Measurements from ENCODE around the gene SCAMP1. TPM values are rescaled to one million over a fixed set of nuclear protein-coding genes. Genes with fewer than 3 reads are reported as not detected.
"Not testable (repeated sequence)": the region's sequence is repeated elsewhere in the genome, so short reads cannot be mapped to it uniquely, and the experiment has no call there.

The SCAMP1 gene, protein sequence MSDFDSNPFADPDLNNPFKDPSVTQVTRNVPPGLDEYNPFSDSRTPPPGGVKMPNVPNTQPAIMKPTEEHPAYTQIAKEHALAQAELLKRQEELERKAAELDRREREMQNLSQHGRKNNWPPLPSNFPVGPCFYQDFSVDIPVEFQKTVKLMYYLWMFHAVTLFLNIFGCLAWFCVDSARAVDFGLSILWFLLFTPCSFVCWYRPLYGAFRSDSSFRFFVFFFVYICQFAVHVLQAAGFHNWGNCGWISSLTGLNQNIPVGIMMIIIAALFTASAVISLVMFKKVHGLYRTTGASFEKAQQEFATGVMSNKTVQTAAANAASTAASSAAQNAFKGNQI
- total RNA-seq = 376 TPM

DNA sequence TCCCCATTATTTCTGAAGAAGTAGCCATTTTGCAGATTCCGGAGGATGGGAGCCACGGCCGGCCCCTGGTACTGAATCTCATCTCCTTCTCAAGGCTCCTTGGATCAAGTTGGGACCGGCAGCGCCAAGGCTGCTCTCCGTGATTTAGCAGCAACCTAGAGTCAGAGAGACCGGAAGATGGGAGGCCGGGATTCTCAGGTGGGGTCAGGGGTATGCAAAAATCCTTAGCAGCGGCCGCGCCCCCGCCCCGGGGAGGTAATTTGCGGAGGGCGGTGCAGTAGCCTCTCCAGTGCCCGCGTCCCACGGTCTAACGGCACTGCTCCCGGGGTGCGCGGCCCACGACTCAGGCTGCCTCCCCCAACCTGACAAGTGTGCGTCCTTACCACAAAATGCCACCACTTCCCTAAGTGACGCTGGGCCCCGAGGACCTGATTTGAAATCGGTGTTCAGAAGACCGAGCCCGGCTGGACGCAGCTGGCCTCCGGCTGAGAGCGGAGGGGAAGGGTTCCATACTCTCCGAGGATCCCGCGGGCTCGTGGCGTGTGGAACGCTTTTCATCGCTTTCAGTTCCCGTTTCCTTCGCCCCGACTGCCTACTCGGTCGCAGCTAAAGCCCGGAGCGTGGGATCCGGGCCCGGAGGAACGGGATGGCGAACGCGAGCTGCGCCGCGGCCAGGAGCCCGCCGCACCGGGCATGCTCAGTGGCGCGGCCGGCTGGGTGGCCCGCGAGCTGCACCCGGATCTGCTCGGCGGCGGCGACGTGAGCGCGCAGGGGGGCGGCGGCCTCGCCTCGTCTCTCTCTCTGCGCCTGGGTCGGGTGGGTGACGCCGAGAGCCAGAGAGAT lies at the start of gene SCAMP1:
Gene SCAMP1, plus strand, starts transcription at position 787 of the 843 bp plus-strand sequence. Its CDS starts 55 bp downstream, at position 842.
- FAIRE-seq (no peak), DNase-seq (ENCODE audit: low spot score in 2 of 2) (peak; percentile 91 to 92)

DNA sequence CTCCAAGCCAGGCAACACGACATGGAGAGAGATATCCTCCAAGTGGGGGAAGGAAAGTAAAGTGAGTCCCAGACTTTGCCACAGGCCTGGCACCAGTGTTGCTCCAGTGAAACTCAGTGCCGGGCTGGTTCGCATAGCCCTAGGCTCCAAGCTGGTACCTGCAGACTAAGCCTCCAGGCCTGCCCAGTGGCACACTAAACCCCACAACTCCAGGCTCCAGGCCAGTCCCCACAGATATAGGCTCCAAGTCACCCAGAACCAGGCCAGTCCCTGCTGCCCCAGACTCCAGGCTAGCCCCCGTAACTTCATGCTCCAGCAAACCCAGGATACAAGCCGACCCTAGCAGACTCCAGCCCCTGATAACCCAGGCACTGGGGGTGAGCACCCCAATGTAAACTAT lies 42.9 kb upstream of the SCAMP1 start:
- DNase-seq (ENCODE audit: low spot score in 2 of 2) (no peak), FAIRE-seq (no peak)

DNA sequence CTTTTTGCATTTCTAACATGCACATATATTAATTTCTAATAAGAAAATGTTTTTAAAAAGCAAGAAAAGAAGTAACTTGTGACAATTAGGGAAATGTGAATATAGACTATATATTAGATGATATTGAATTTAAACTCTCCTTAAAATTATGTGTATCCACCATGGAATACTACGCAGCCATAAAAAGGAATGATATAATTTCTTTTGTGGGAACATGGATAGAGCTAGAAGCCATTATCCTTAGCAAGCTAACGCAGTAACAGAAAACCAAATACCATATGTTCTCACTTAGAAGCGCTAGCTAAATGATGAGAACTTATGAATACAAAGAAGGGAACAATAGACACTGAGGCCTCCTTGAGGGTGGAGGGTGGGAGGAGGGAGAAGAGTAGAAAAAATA lies 42.1 kb upstream of the SCAMP1 start:
- DNase-seq (ENCODE audit: low spot score in 2 of 2) (no peak), FAIRE-seq (no peak)

DNA sequence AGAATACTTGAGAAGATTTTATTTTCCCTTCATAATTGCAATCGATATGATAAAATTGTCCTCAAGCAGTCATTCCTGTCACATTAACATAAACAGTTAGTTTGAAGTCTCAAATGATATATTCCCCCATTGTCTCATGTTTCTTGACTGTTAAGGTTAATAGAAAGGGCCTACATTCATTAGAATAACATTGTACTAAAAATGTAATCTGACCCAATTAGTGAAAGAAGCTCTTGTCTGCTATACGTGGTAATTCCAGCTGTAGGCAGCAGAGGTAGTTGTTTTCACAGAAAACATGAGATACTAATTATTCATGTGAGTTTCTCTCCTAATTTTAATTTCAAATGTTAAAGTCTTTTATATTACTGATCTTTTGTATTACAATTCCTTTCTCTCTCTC lies 40.0 kb upstream of the SCAMP1 start:
- DNase-seq (ENCODE audit: low spot score in 2 of 2) (peak; percentile 4 to 26), FAIRE-seq (peak; percentile 90)

DNA sequence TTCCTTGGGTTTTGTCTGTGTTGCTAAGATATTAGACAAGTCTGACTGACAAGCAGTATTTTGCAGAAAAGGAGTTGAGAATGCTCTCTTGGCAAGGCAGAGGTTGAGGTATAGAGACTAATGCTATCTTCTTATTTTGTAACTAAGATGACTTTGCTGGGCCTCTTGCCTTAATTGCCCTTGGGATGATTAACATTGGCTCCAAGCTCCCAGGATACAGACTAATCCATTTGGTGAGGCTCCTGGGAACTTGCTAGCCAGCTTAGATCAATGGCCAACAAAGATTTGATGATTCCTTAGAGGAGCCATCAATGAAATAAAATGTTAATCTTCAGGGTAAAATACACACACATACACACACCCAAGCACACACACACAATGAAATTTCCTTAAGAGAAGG lies 37.2 kb upstream of the SCAMP1 start:
- DNase-seq (ENCODE audit: low spot score in 2 of 2) = no peak
- FAIRE-seq = no peak

DNA sequence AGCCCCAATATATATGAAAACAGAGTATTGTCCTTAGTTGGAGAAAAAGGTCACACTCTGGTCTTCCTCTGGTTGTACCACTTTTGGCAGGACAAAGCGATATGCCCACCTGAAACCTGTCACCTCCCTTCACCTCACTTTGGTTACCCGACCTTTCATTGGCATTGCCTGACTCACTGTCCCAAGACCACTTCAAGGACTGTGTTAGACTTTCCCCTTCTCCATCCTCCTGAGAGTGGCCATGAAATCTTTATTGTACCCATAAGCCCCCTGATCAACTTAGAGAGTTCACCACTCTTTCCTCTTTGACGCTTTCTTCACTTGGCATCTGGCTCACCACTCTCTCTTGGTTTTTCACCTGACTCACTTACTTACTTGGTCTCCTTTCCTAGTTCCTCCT lies 33.5 kb upstream of the SCAMP1 start:
- DNase-seq (ENCODE audit: low spot score in 2 of 2) (no peak), FAIRE-seq (no peak)

DNA sequence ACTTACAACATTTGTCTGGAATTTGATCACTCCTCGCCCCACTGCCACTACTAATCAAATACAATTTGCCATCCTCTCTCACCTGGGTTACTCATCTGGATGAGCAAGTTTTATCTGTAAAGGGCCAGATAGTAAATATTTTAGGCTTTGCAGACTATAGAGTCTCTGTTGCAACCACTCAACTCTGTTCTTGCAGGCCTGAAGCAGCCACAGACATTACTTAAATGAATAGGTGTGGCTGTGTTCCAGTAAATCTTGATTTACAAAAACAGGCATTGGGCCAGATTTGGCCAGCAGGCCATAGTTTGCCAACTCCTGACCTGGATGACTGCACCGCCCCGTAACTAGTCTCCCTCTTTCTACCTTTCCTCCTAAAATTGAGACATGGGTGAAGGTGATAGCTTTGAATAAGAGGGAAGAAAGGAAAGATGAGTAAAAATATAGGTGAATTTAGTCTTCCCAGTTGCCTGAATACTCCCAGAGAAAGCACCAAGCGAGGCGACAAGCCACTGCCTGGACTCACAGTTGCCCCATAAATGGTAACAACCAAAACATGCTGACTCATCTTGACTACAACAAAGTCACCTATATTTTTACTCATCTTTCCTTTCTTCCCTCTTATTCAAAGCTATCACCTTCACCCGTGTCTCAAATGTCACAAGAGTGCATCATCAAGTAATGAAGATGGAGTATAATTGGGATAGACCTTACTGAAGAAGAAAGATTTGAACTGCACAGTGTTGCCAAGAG lies 32.5 kb upstream of the SCAMP1 start:
- DNase-seq (ENCODE audit: low spot score in 2 of 2) = no peak
- FAIRE-seq = no peak

DNA sequence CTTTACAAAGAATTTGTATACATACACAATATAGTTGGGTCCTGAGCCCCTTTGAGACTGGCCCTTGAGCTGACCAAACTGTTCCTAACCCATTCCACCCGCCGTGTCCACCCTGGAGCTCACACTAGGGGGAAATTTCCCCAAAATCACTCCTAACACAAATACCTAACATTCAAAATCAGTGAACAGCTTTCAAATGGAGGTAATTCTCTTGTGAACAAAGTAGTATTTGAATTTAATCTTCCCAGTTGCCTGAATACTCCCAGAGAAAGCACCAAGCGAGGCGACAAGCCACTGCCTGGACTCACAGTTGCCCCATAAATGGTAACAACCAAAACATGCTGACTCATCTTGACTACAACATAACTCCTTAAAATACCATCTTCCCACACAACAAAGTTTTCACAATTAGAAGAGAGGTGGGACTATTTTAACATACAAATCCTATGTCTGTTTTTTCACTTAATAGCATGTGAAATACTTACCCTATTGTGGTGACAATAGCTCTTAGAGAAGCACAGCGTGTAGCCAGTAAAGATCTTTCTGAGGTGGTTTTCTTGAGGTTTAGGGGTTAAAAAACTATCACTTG lies 31.7 kb upstream of the SCAMP1 start:
- FAIRE-seq (no peak), DNase-seq (ENCODE audit: low spot score in 2 of 2) (no peak)

DNA sequence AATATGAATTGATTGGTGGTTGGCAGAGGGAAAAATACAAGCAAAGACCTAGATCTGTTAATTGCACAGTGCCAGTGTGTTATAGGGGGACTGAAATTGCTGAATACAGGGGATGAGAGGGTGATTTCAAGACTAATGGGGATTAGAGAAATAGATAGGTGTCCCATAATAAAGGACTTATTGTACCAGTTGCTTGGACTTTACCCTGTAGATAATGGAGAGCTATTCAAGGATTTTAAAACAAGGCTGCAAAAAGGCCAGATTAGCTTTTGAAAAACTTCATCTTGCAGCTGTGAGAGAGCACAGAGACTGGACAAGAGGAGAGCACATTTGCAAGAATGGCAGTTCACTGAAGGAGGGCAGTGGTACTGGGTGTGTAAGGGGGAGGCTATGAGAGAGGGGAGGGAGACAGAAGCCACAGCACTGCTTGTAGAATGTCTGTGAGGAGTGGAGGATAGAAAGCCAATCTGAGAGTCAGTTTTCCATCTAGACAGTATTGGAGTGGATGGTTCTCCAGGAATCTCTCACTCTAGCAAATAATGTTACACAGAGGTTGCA lies 28.8 kb upstream of the SCAMP1 start:
- DNase-seq (ENCODE audit: low spot score in 2 of 2) (no peak), FAIRE-seq (no peak)

DNA sequence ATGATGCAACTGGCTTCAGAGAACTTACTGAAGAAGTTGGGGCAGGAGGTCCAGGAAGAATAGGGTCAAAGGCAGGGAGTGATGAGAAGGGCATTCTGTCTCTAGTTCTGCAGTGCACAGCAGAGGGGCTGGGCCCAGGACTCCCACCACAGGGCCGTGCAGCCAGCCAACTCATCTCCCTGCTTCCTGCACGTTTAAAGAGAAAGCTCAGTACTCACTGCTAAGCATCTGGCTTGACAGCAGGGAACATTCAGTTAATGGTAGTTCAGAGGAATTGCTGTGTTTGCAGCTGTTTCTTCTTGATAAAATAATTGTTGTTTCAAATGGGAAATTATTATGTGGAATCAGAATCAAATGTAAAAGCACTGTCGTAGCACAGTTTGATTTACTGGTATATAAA lies 25.6 kb upstream of the SCAMP1 start:
- no peak for DNase-seq (ENCODE audit: low spot score in 2 of 2)
- FAIRE-seq = no peak

DNA sequence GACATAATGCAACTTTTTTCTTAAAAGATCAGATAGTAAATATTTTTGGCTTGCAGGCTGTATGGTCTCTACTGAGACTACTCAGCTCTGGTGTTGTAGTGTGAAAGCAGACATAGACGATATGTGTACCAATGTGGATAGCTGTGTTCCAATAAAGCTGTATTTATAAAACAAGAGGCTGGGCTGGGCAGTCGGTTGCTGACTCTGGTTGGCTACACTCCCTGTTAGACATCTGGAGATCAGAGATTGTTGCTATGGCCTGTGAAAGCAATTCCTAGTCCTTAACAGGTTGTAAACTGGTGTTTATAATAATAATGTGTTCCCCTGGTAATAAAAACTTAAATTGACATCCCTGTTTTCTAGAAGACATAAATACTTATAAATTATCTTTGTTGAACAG lies 24.4 kb upstream of the SCAMP1 start:
- no peak for DNase-seq (ENCODE audit: low spot score in 2 of 2)
- no peak for FAIRE-seq

DNA sequence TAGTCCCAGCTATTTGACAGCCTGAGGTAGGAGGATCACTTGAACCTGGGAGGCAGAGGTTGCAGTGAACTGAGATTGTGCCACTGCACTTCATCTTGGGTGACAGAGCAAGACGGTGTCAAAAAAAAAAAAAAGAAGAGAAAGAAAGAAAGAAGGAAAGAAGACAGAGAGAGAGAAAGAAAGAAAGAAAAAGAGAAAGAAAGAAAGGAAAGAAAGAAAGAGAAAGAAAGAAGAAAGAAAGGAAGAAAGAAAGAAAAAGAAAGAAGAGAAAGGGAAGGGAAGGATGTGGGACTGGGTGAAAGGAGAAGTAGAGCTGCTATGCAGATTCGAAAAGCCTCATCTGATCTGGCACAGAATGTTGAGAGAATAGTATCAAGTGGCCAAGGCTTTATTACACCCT lies 23.7 kb upstream of the SCAMP1 start:
- DNase-seq (ENCODE audit: low spot score in 2 of 2) (no peak), FAIRE-seq (no peak)

DNA sequence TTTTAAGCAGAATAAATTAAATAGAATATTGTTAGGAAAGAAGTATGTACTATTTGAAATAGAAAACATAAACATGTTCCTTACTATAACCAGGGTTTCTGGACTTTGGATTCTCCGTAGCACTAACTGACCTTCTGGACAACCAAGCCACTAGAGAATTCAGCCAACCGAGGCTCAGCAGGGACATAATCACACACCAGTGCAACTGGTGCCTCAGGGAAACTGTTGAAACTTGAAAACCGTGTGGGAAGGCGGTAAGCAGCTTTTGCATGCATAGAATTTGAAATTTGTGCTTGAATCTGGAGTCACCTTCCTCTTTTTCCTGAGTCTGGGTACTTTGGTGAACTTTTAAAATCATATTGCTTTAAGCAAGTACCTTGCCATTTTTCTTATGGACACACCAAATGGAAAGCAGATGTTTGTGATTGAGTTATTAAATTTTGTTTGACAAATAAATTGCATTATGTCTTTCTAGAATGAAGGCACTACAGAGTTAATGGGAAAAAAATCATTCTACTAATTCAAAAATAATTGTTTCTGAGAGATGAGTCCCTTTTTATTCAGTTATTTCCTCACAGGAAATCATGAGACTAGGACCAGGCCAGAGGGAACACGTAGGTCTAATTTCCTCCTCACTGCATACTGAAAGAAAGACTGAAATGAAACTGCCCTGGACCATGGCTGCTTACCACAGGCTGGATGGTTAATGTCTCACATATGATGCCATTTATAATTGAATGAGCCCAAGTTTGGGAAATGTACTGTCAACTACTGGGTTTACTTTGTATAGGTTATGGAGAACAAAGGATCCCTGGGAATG lies 20.6 kb upstream of the SCAMP1 start:
- no peak for FAIRE-seq
- DNase-seq (ENCODE audit: low spot score in 2 of 2) = no peak

DNA sequence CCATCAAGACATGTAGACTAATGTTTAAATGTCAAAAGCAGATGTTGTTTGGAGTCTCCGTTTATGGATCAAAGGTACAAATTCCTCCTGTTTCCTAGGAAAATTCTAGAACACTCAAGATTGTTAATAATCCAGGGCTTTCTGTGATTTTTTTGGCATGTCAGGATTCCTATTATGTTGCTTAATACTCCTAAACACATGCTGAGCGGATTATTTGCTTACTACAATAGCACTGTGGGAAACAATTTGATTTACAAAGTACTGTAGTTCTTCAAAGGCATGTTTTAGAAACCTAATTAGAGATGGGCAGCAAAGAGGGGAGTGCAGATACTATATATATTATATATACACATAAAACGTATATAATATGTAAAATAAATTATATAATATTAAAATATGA lies 19.0 kb upstream of the SCAMP1 start:
- no peak for FAIRE-seq
- no peak for DNase-seq (ENCODE audit: low spot score in 2 of 2)

DNA sequence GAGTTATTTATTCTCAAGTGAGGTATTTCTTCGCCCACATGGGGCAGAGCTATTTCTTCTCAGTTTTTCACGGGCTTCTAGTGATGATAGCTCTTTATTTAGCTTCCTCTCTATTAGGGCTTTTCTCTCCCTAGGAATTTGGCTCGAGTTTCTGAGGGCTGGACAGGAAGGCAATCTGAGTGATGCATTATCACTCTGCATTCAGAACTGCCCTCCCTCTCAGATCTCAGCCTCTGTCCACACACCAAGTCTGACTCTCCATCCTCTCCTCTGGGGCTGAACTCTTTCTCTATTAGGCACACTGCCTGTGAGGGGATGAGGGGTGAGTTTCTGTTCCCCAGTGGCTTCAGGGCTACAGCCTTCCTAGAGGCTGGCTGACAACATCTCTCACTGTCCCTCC lies 14.9 kb upstream of the SCAMP1 start:
- no peak for DNase-seq (ENCODE audit: low spot score in 2 of 2)
- no peak for FAIRE-seq

DNA sequence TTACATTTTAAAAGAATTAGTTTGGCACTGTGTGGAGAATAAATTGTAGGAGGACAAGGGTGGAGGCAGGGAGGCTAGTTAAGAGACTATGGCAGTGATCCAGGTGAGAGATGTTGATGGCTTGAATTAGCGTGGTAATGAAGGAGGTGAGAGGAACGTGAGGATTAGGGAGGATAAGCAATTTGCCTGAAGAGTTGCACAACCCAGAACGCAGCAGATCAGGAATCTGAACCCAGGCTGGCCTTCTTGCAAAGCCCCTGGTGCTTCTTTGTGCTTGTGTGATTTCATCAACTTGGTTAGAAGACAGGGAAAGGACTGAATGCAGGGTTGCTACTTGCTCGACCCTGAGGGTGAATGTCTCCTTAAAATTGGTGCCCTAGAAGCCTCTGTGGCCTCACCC lies 6.9 kb upstream of the SCAMP1 start:
- FAIRE-seq (no peak), DNase-seq (ENCODE audit: low spot score in 2 of 2) (no peak)

DNA sequence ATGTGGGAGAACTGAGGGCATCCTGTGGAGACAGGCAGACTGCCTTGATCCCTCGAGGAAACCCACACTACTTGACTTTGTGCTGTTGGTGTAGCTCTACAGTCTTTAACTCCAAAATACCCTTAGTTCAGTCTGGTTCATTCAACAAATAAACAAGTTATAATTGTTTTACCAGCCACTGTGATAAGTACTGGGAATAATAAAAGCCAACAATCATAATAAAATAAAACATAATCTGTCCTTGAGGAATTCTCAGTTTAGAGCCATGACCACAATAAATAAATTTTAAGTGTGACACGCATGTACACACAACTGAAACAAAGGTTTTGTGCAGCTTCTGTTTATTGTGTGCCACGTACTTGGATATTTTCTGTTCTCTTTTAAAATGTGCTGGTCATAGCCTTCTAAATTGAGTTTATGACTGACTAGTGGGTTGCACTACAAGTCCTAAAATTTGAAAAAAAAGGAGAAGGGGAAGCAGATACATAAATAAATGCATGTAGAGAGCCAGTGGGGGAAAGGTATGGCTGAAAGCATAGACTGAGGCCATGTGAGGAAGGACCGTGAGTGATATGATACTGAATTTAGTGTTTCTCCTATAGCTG lies 6.2 kb upstream of the SCAMP1 start:
- DNase-seq (ENCODE audit: low spot score in 2 of 2) = no peak
- FAIRE-seq = no peak

DNA sequence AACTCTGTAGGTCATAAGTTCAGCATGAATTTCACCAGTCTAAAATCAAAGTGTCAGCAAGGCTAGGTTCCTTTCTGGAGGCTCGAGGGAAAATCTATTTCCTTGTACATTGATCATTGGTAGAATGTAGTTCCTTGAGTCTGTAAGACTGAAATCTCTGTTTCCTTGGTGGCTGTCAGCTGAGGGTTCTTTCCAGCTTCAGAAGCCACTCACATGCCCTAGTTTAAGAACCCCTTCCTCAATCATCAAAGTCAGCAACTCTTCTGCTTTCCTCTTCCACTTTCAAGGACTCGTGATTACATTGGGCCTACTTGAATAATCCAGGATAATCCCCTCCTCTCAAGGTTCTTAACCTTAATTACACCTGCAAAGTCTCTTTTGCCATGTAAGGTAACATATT lies 4.9 kb upstream of the SCAMP1 start:
- no peak for FAIRE-seq

DNA sequence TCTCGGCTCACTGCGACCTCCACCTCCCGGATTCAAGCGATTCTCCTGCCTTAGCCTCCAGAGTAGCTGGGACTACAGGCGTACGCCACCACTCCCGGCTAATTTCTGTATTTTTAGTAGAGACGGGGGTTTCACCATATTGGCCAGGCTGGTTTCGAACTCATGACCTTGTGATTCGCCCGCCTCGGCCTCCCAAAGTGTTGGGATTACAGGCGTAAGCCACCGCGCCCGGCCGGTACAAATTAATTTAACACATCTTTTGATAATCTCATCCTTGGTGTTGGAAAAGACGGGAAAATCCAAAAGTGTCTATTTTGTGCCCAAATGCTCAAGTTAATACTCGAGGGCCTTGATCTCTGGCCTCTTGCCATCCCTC lies 974 bp upstream of the SCAMP1 start:
- not testable (repeated sequence) for DNase-seq (ENCODE audit: low spot score in 2 of 2); FAIRE-seq

More for the DNA sequence above, 4.9 kb upstream of the SCAMP1 start:
- no peak for DNase-seq (ENCODE audit: low spot score in 2 of 2)

DNA sequence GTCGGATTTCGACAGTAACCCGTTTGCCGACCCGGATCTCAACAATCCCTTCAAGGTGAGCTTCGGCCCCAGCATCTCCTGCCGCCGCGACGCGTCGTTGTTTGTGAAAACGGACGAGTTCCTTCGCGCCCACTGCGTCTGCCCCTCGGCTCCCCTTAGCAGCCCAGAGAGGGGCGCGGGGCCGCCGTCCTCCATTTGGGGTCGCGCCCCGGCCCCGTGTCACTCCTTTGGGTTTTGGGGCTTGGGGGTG lies 182 bp downstream of the SCAMP1 start:
- FAIRE-seq (no peak), DNase-seq (ENCODE audit: low spot score in 2 of 2) (no peak)
